IMR-90 (cell line): ENCODE data around the gene PHLDB1. TPM values are rescaled to one million over a fixed set of nuclear protein-coding genes. Genes with fewer than 3 reads are reported as not detected.

ENCODE experiments used
- ATAC-seq: fragments of 200-7000 bp; cut with Tn5 transposase; 2 replicates; pipeline ENCODE4 v1.9.1; 2020; ENCODE audit warnings: low read depth, mild to moderate bottlenecking, moderate library complexity
- BruUV-seq: library from RNA; stranded (reverse); fragments of 400-500 nt; replicated peaks from 2 replicates; lab custom pipeline; 2021; lab: Mats Ljungman, UMichigan
- CTCF ChIA-PET: fragments of 300-600 bp; formaldehyde crosslinking; extraction: SDS; loops from one replicate; lab custom pipeline; 2021; ENCODE audit warnings: antibody characterized with exemption; lab: Yijun Ruan, JAX
- POLR2A ChIA-PET: fragments of 300-600 bp; sonication (Branson Sonifier 250); formaldehyde crosslinking; loops from one replicate; lab custom pipeline; 2022; ENCODE audit warnings: antibody characterized with exemption; ENCODE audit not compliant: unreplicated experiment; lab: Charles Lee
- DNase-seq: peaks from one replicate; pipeline ENCODE4 v3.0.0; 2013
- H2AFZ ChIP-seq: replicated peaks from 2 replicates; pipeline ENCODE3; 2013; ENCODE audit warnings: low read length, mild to moderate bottlenecking; ENCODE audit not compliant: poor library complexity
- H2AK5ac ChIP-seq: 2 replicates; pipeline ENCODE4 v1.6.1; 2013; ENCODE audit warnings: low read depth, low read length, inconsistent platforms
- H2AK9ac ChIP-seq: replicated peaks from 2 replicates; pipeline ENCODE3; 2013; ENCODE audit warnings: mild to moderate bottlenecking, low read depth, low read length, moderate library complexity; ENCODE audit not compliant: poor library complexity
- H2BK120ac ChIP-seq: 2 replicates; pipeline ENCODE4 v1.6.1; 2013; ENCODE audit warnings: low read depth, low read length, inconsistent platforms
- H2BK15ac ChIP-seq: 3 replicates; pipeline ENCODE4 v1.6.1; 2013; ENCODE audit warnings: low read depth, low read length, inconsistent platforms
- H2BK20ac ChIP-seq: 2 replicates; pipeline ENCODE4 v1.6.1; 2013; ENCODE audit warnings: low read depth, mild to moderate bottlenecking, inconsistent platforms, low read length, moderate library complexity
- H2BK5ac ChIP-seq: 2 replicates; pipeline ENCODE4 v1.6.1; 2013; ENCODE audit warnings: mild to moderate bottlenecking, low read depth, low read length, inconsistent platforms; ENCODE audit not compliant: poor library complexity, severe bottlenecking
- H3K14ac ChIP-seq: replicated peaks from 2 replicates; pipeline ENCODE4 v1.6.1; 2013; ENCODE audit warnings: low read depth, low read length, inconsistent platforms
- H3K18ac ChIP-seq: 2 replicates; pipeline ENCODE4 v1.6.1; 2013; ENCODE audit warnings: low read depth, low read length, control low read depth
- H3K23ac ChIP-seq: 2 replicates; pipeline ENCODE4 v1.6.1; 2013; ENCODE audit warnings: low read depth, low read length, inconsistent platforms
- H3K27ac ChIP-seq: 2 replicates; pipeline ENCODE4 v1.5.1; 2013; ENCODE audit warnings: mild to moderate bottlenecking, control low read depth, low read length; ENCODE audit not compliant: insufficient read depth
- H3K27me3 ChIP-seq: 2 replicates; pipeline ENCODE4 v1.6.1; 2013; ENCODE audit warnings: low read length; ENCODE audit not compliant: control insufficient read depth, insufficient read depth
- H3K36me3 ChIP-seq: 2 replicates; pipeline ENCODE4 v1.6.1; 2013; ENCODE audit warnings: low read length, mixed read lengths; ENCODE audit not compliant: control insufficient read depth, insufficient read depth
- H3K4ac ChIP-seq: 2 replicates; pipeline ENCODE4 v1.6.1; 2013; ENCODE audit warnings: low read depth, low read length, inconsistent platforms
- H3K4me1 ChIP-seq: 2 replicates; pipeline ENCODE4 v1.6.1; 2013; ENCODE audit warnings: low read length, mixed read lengths; ENCODE audit not compliant: control insufficient read depth, insufficient read depth
- H3K4me2 ChIP-seq: 2 replicates; pipeline ENCODE4 v1.6.1; 2013; ENCODE audit warnings: low read depth, mild to moderate bottlenecking, control low read depth, low read length, moderate library complexity
- H3K4me3 ChIP-seq: 2 replicates; pipeline ENCODE4 v1.5.1; 2013; ENCODE audit warnings: low read depth, mild to moderate bottlenecking, control low read depth, low read length, moderate library complexity; ENCODE audit not compliant: insufficient read depth
- H3K56ac ChIP-seq: 2 replicates; pipeline ENCODE4 v1.6.1; 2013; ENCODE audit warnings: low read length, inconsistent platforms; ENCODE audit not compliant: insufficient read depth; ENCODE audit errors: extremely low read depth
- H3K79me1 ChIP-seq, 2 experiments: 2 replicates each; pipeline ENCODE4 v1.6.1; 2013; ENCODE audit warnings: low read length in 2 of 2, inconsistent platforms in 1 of 2, low read depth in 1 of 2
- H3K9ac ChIP-seq: 2 replicates; pipeline ENCODE4 v1.6.1; 2013; ENCODE audit warnings: low read depth, low read length, control low read depth
- H3K9me1 ChIP-seq: 2 replicates; pipeline ENCODE4 v1.6.1; 2013; ENCODE audit warnings: low read length, inconsistent platforms; ENCODE audit not compliant: insufficient read depth
- H3K9me3 ChIP-seq: 2 replicates; pipeline ENCODE4 v1.6.1; 2013; ENCODE audit warnings: low read length; ENCODE audit not compliant: control insufficient read depth, insufficient read depth
- H4K20me1 ChIP-seq: 2 replicates; pipeline ENCODE4 v1.6.1; 2013; ENCODE audit warnings: low read length, inconsistent platforms; ENCODE audit not compliant: insufficient read depth
- H4K5ac ChIP-seq: 2 replicates; pipeline ENCODE4 v1.6.1; 2013; ENCODE audit warnings: mild to moderate bottlenecking, low read depth, low read length, control low read depth
- H4K8ac ChIP-seq, 2 experiments: 2 replicates each; pipeline ENCODE4 v1.6.1; 2013; ENCODE audit warnings: low read depth in 2 of 2, low read length in 2 of 2, control low read depth in 1 of 2, inconsistent platforms in 1 of 2
- H4K91ac ChIP-seq: 2 replicates; pipeline ENCODE4 v1.6.1; 2013; ENCODE audit warnings: low read depth, low read length, inconsistent platforms; ENCODE audit not compliant: insufficient read depth
- CTCF ChIP-seq: conservative IDR thresholded peaks from 2 replicates; pipeline ENCODE4 v1.5.1; 2012; ENCODE audit warnings: mild to moderate bottlenecking, low read depth, low read length, improper control_type of control experiment
- FOS ChIP-seq: fragments of 150-350 bp; IDR thresholded peaks from 2 replicates; pipeline ENCODE4 v1.6.1; 2016; ENCODE audit warnings: low read depth, low read length
- WGBS, 2 experiments: methylation state at CpG; one replicate each; pipeline versions ENCODE4 v1.1.5 to v1.1.7; 2013; ENCODE audit warnings: missing lambda C conversion rate in 2 of 2; ENCODE audit not compliant: insufficient read length in 1 of 2; ENCODE audit errors: extremely low coverage in 2 of 2; 5-methylcytosine and 5-hydroxymethylcytosine counted together
- dilution Hi-C: fragments of 300-500 bp; cut with HindIII; formaldehyde crosslinking; loops from one replicate; pipeline ENCODE4 v1.14.3; 2018; ENCODE audit warnings: low sequenced_read_pairs; ENCODE audit not compliant: unreplicated experiment
- in situ Hi-C: fragments of 300-500 bp; cut with MboI; formaldehyde crosslinking; loops from 3 replicates; pipeline ENCODE4 v1.14.3; 2019; ENCODE audit warnings: low sequenced_read_pairs, inconsistent platforms, mixed read lengths
- intact Hi-C: fragments of 100-400 bp; cut with micrococcal nuclease; formaldehyde crosslinking; loops from 2 replicates; pipeline ENCODE4 v1.10.0; 2022
- polyA plus RNA-seq, 3 experiments: library from polyadenylated mRNA; depleted of rRNA; stranded (reverse); fragments of >200 nt; gene quantifications; 2 replicates each; pipeline ENCODE4 v1.2.3, GENCODE V29; 2012; ENCODE audit warnings: low replicate concordance in 1 of 3
- total RNA-seq: library from RNA; depleted of rRNA; stranded (reverse); fragments of >200 nt; gene quantifications from 2 replicates; pipeline ENCODE4 v1.2.3, GENCODE V29; 2012

Gene PHLDB1
- total and polyA plus RNA-seq, 2 of the 4 experiments (the other 2 are of a cell fraction): 40.0 to 90.4 TPM

DNA sequence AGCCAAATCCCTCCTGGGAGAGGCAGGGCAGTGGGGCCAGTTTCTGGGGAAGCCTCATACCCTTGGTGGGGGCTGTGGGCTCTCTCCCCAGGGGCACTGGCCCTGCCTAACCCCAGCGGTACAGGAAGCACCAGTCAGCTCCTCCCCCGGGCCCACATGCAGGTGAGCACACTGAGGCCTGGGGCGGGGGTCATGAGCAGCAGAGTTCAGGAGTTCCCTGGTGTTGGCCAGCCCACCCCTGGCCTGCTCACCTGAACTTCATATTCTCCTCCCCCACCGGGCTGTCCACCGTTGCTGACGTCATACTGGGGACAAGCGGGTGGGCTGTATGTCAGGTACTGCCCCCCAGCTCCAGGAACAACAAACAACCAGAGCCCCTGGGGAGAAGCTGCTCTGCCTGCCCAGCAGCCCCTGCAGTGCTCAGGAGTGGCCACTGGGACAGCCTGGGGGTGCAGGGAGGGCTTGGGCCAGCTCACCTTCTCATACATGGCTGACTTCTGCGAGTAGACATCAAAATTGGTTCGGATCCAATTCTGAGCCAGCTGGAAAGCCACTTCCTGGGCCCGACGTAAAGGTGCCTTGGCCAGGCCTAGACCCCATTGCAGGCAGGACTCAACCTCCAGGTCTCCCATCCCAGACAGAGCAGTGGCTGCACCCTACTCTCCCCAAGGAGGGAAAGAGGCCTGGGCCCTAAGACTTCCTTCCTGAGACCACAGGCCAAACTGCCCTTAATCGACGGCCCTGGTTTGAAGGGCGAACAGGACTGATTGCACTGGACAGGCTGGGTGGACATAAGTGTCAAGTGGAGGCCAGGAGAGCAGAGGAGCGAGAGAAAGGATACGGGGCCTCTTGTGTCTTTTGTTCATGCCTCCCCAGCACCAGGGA lies 51.3 kb downstream of the PHLDB1 start:
- peak overlapping the region; percentile 45; the same call in 1 of the 2 replicates for H2AK5ac ChIP-seq
- H3K27me3 ChIP-seq: no peaks in the 10 kb centered on the region
- H2BK15ac ChIP-seq: no peak overlapping the region
- H2BK120ac ChIP-seq: no peak overlapping the region
- no peak for DNase-seq
- H2BK20ac ChIP-seq: no peak overlapping the region
- no peak overlapping the region for H3K14ac ChIP-seq
- dilution Hi-C loops (no loop called here), in situ Hi-C loops (no loop called here), intact Hi-C loops (loop anchor here (1.0 to 5.0 kb wide), 3 partner anchors 51 to 270 kb away; partner anchors contain the start of gene PHLDB1)
- no peak overlapping the region for H3K4me2 ChIP-seq
- H3K36me3 ChIP-seq: peaks cover 36% of the 10 kb centered on the region
- H3K9me1 ChIP-seq: peaks cover 6% of the 10 kb centered on the region; the same call in 1 of the 2 replicates
- no peak overlapping the region for H3K9ac ChIP-seq
- peaks cover 38% of the 10 kb centered on the region for H4K20me1 ChIP-seq
- peaks cover under 1 to 8% of the 10 kb centered on the region in 2 experiments; a peak in 2 of 4 replicates for H3K79me1 ChIP-seq
- H3K4me3 ChIP-seq: no peak overlapping the region
- no peak overlapping the region for H3K27ac ChIP-seq
- H2BK5ac ChIP-seq: no peak overlapping the region
- H2AK9ac ChIP-seq: peak overlapping the region; percentile 4
- no peaks in the 10 kb centered on the region for H3K4me1 ChIP-seq
- H2AFZ ChIP-seq: peak overlapping the region; percentile 83
- no peak overlapping the region for H3K18ac ChIP-seq
- 10% methylated on average over 2 of the region's 16 CpGs; no CpG with 5 or more reads in 1 of the 2 experiments for WGBS, 2 experiments
- ATAC-seq: peak; percentile 13
- ChIA-PET CTCF (interaction anchor here (0.6 to 1.6 kb wide), 4 partner anchors 10 to 57 kb away, joined by 3 to 5 read pairs (median 4); no protein-coding TSS in a partner anchor), POLR2A (interaction anchor here (0.5 kb wide), 1 partner anchor 51 kb away, joined by 3 read pairs; the partner anchor contains the start of gene PHLDB1)
- H3K23ac ChIP-seq: no peak overlapping the region
- TF ChIP-seq FOS (no peak), CTCF (0 out of 2 replicates have a peak, but pooled peaks have one; percentile 11)
- no peak overlapping the region for H4K5ac ChIP-seq
- peak overlapping the region; percentile 27 for H3K4ac ChIP-seq
- peak overlapping the region in 1 of 2 experiments; percentile 30; a peak in 1 of 4 replicates for H4K8ac ChIP-seq
- no peaks in the 10 kb centered on the region for H3K9me3 ChIP-seq
- no peak overlapping the region for H3K56ac ChIP-seq
- no peak overlapping the region for H4K91ac ChIP-seq
- no TSS peak for BruUV-seq
